ENCODE measurements around the gene PGBD1. TPM values are rescaled to one million over a fixed set of nuclear protein-coding genes. Genes with fewer than 3 reads are reported as not detected.
"Not testable (repeated sequence)": the region's sequence is repeated elsewhere in the genome, so short reads cannot be mapped to it uniquely, and the experiment has no call there.

The PGBD1 gene
- total RNA-seq, 1 donor from 2014 or later = 5.2 TPM

GRCh38 chr6:28311139-28311823, 29.9 kb downstream of the PGBD1 start:
- no peak for DNase-seq (ENCODE audit: extremely low spot score in 2 of 2)
- TF ChIP-seq POLR2AphosphoS5 (IDR thresholded peaks at IDR 0.05; ENCODE audit: insufficient read depth in 1 of 2, low read depth in 1 of 2) (no peak), POLR2A (IDR thresholded peaks at IDR 0.05) (no peak), CTCF (IDR thresholded peaks at IDR 0.05) (no peak)
- H3K9me3 ChIP-seq = no peaks in the 10 kb centered on the region
- no peaks in the 10 kb centered on the region for H3K27me3 ChIP-seq
- intact Hi-C loops (cut with DNase I) = no loop called here
- no peaks in the 10 kb centered on the region for H3K36me3 ChIP-seq
- no peak overlapping the region for H3K4me3 ChIP-seq
- no peaks in the 10 kb centered on the region for H3K4me1 ChIP-seq
- H3K27ac ChIP-seq = no peak overlapping the region

- no peak overlapping the region for H3K27ac ChIP-seq
- H3K36me3 ChIP-seq = no peaks in the 10 kb centered on the region
- intact Hi-C loops (cut with DNase I) = no loop called here
- H3K27me3 ChIP-seq = no peaks in the 10 kb centered on the region
- no peaks in the 10 kb centered on the region for H3K9me3 ChIP-seq
- no peak overlapping the region for H3K4me3 ChIP-seq
- H3K4me1 ChIP-seq = no peaks in the 10 kb centered on the region
- TF ChIP-seq POLR2A (IDR thresholded peaks at IDR 0.05) (no peak), CTCF (IDR thresholded peaks at IDR 0.05) (no peak), POLR2AphosphoS5 (IDR thresholded peaks at IDR 0.05; ENCODE audit: insufficient read depth in 1 of 2, low read depth in 1 of 2) (no peak)
- no peak for DNase-seq (ENCODE audit: extremely low spot score in 2 of 2)
Observed at GRCh38 chr6:28312939-28313338, 31.6 kb downstream of the PGBD1 start.

- no peaks in the 10 kb centered on the region for H3K27me3 ChIP-seq
- no peak overlapping the region for H3K4me3 ChIP-seq
- TF ChIP-seq CTCF (IDR thresholded peaks at IDR 0.05) (no peak), POLR2AphosphoS5 (IDR thresholded peaks at IDR 0.05; ENCODE audit: insufficient read depth in 1 of 2, low read depth in 1 of 2) (no peak), POLR2A (IDR thresholded peaks at IDR 0.05) (no peak)
- no peak overlapping the region for H3K27ac ChIP-seq
- intact Hi-C loops (cut with DNase I) = no loop called here
- H3K9me3 ChIP-seq = no peaks in the 10 kb centered on the region
- DNase-seq (ENCODE audit: extremely low spot score in 2 of 2) = no peak
- no peaks in the 10 kb centered on the region for H3K4me1 ChIP-seq
- no peaks in the 10 kb centered on the region for H3K36me3 ChIP-seq
Observed at GRCh38 chr6:28315628-28316027, 34.3 kb downstream of the PGBD1 start.

GRCh38 chr6:28317866-28318265, 36.5 kb downstream of the PGBD1 start:
- H3K9me3 ChIP-seq; H3K36me3 ChIP-seq; intact Hi-C loops (cut with DNase I); H3K27ac ChIP-seq; H3K4me3 ChIP-seq; DNase-seq (ENCODE audit: extremely low spot score in 2 of 2); H3K4me1 ChIP-seq; H3K27me3 ChIP-seq: not testable (repeated sequence)

GRCh38 chr6:28322661-28323060, 41.3 kb downstream of the PGBD1 start:
- H3K4me3 ChIP-seq = no peak overlapping the region
- H3K27ac ChIP-seq = no peak overlapping the region
- no peak for DNase-seq (ENCODE audit: extremely low spot score in 2 of 2)
- TF ChIP-seq POLR2AphosphoS5 (IDR thresholded peaks at IDR 0.05; ENCODE audit: insufficient read depth in 1 of 2, low read depth in 1 of 2) (no peak), POLR2A (IDR thresholded peaks at IDR 0.05) (no peak), CTCF (IDR thresholded peaks at IDR 0.05) (no peak)
- peaks cover 20% of the 10 kb centered on the region for H3K9me3 ChIP-seq
- no peaks in the 10 kb centered on the region for H3K4me1 ChIP-seq
- intact Hi-C loops (cut with DNase I) = no loop called here
- no peaks in the 10 kb centered on the region for H3K27me3 ChIP-seq
- peaks cover 8 to 34% of the 10 kb centered on the region in 2 donors for H3K36me3 ChIP-seq
